Right lobe of liver (tissue), 4 donors: ENCODE measurements around the gene HPSE2.

Experiments used
- CTCF ChIP-seq, 4 donors: fragments of 200-600 bp in 3 of 4; fragments of 450-650 bp in 1 of 4; IDR thresholded peaks; one replicate each; pipeline versions ENCODE4 v1.5.1 to v1.8.0; 2016 to 2022; ENCODE audit warnings: antibody characterized with exemption in 4 of 4, mild to moderate bottlenecking in 2 of 4
- POLR2A ChIP-seq: fragments of 450-650 bp; IDR thresholded peaks from one replicate; pipeline ENCODE4 v1.6.1; 2017; ENCODE audit warnings: antibody characterized with exemption, mild to moderate bottlenecking
- donor health status: DM: no; HTN: no; CAD: no.
- donor health status: DM: no; HTN: no; CAD: no.
- donor health status: DM: no; HTN: yes; CAD: no.

DNA sequence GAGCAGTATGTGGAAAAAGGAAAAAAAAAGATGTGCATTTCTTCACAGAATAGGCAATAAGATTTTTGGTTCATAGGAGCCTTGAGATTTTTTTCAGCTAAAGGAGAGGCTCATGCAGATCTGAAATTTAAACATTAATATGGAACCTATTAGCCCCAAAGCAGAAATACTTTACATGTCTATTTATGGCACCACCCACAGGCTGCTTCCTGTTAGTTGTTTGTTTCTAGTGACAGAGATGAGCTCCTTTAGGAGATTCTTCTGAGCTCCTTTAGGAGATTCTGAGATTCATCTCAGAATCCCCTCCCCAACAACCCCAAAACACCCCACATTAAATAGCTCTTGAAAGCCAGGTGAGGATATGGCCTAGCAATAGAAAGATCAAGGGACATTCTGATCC is 761.0 kb downstream of the HPSE2 start:
- TF ChIP-seq POLR2A (no peak), CTCF (IDR thresholded peaks at IDR 0.05) (no peak)
